Pancreas (tissue), 10 donors: ENCODE results near the gene ZNF362. TPM values are rescaled to one million over a fixed set of nuclear protein-coding genes. Genes with fewer than 3 reads are reported as not detected.

Experiments
- ATAC-seq, 4 donors: fragments of 200-7000 bp; cut with Tn5 transposase; one replicate each; pipeline versions ENCODE4 v1.8.0 to v1.9.1; 2020; ENCODE audit warnings: mild to moderate bottlenecking in 4 of 4, moderate library complexity in 4 of 4
- DNase-seq, 6 donors: peaks; one replicate each; pipeline ENCODE4 v3.0.0-alpha.2; 2020
- FAIRE-seq: peaks from 2 replicates; lab custom pipeline; 2012; peaks lifted over from hg19 to GRCh38; lab: Jason Lieb, UNC
- H3K27ac ChIP-seq, 4 donors: fragments of 200-600 bp; sonication (generic); 1 replicate in 3 of 4; 2 replicates in 1 of 4; pipeline versions ENCODE4 v1.5.0 to v1.8.0; 2020
- H3K27me3 ChIP-seq, 4 donors: fragments of 200-600 bp; one replicate each; pipeline ENCODE4 v1.8.0; 2021
- H3K36me3 ChIP-seq, 3 donors: fragments of 200-600 bp; sonication (generic) in 1 of 3; one replicate each; pipeline versions ENCODE4 v1.5.0 to v1.8.0; 2020 to 2021
- H3K4me1 ChIP-seq, 3 donors: fragments of 200-600 bp; one replicate each; pipeline ENCODE4 v1.8.0; 2021
- H3K4me3 ChIP-seq, 4 donors: fragments of 200-600 bp; sonication (generic) in 2 of 4; one replicate each; pipeline versions ENCODE4 v1.5.0 to v1.8.0; 2020 to 2021
- H3K9me3 ChIP-seq, 4 donors: fragments of 200-600 bp; one replicate each; pipeline ENCODE4 v1.8.0; 2021
- WGBS, 2 donors: extraction: QIAGEN DNeasy Blood & Tissue Kit; methylation state at CpG; one replicate each; pipeline ENCODE4 v1.1.7; 2013; 5-methylcytosine and 5-hydroxymethylcytosine counted together
- intact Hi-C, 3 donors: fragments of 100-400 bp; cut with DNase I; formaldehyde crosslinking; loops; one replicate each; pipeline versions ENCODE4 v1.11.1 to v1.14.2; 2022
- polyA plus RNA-seq, 2 donors: library from polyadenylated mRNA; stranded (reverse); fragments of 200-250 nt; gene quantifications; one replicate each; pipeline ENCODE4 v1.2.3, GENCODE V29; 2013
- total RNA-seq, 6 donors: library from RNA; stranded (reverse); fragmentation: NEBNext Ultra II Directional in 4 of 6; extraction: Animal tissue kit (Norgen Biotek cat#: 25700) in 4 of 6; gene quantifications; one replicate each; pipeline versions ENCODE4 v1.2.1 to v1.2.4, GENCODE V29; 2021 to 2023
- TF ChIP-seq, protein P1 (sequence below), 4 donors: fragments of 200-600 bp; sonication (generic) in 3 of 4; IDR thresholded peaks; one replicate each; pipeline versions ENCODE4 v1.5.0 to v1.8.0; 2021; ENCODE audit warnings: antibody characterized with exemption in 4 of 4
- donor health status: healthy with polysubstance abuse.
- donor health status: DM: no; HTN: no; CAD: no; lungs with moderate emphysema.
- donor health status: DM: no; HTN: no; CAD: no.
- donor health status: control.
- donor health status: control.
- donor health status: Bipolar disorder and iron deficiency.
- donor health status: DM: yes; HTN: yes; CAD: no.
- donor health status: DM: no; HTN: no; CAD: no.
- donor health status: DM: no; HTN: no; CAD: no.
- donor health status: DM: yes; HTN: yes; CAD: no.

Gene ZNF362
- total and polyA plus RNA-seq, 8 donors: 11.8 to 19.7 (median 13.9) TPM

DNA sequence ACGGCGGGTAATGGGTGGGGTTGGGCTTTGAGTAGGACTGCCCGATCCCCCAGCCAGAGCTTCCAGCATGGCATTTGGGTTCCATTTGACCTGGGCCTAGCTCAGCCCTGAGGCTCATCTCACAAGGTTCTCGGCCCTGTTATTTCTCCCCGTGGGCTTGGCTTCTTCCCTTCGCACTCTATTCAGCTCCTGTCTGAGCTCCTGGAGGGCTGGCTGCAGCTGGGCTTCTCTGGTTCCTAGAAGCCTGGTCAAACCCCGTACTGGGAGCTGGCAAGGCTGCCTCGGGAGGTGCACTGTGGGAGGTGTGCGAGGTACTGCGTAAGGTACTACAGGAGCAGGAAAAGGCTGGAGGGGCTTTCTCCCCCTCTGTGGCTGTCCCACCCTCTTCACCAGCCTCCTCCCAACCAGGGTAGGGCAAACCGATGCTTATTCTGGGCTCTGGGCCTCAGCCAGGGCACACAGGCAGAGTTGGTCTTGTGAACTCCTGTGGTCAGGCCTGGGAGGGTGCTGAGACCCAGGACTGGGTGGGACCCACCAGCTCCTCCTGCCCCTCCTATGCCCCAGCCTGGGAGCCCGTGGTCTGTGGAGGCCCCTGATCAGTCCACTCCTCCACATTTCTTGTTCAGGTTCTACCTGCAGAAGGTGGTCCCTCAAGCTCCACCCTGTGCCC, 63.8 kb downstream of the ZNF362 start:
- H3K27me3 ChIP-seq: no peaks in the 10 kb centered on the region
- H3K4me1 ChIP-seq: no peaks in the 10 kb centered on the region
- no peak overlapping the region for H3K4me3 ChIP-seq
- TF ChIP-seq, protein P1, sequence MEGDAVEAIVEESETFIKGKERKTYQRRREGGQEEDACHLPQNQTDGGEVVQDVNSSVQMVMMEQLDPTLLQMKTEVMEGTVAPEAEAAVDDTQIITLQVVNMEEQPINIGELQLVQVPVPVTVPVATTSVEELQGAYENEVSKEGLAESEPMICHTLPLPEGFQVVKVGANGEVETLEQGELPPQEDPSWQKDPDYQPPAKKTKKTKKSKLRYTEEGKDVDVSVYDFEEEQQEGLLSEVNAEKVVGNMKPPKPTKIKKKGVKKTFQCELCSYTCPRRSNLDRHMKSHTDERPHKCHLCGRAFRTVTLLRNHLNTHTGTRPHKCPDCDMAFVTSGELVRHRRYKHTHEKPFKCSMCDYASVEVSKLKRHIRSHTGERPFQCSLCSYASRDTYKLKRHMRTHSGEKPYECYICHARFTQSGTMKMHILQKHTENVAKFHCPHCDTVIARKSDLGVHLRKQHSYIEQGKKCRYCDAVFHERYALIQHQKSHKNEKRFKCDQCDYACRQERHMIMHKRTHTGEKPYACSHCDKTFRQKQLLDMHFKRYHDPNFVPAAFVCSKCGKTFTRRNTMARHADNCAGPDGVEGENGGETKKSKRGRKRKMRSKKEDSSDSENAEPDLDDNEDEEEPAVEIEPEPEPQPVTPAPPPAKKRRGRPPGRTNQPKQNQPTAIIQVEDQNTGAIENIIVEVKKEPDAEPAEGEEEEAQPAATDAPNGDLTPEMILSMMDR (IDR thresholded peaks at IDR 0.05): no peak
- no peak for FAIRE-seq
- H3K36me3 ChIP-seq: peaks cover 0 to 25% (median 14%) of the 10 kb centered on the region in 3 donors
- intact Hi-C loops: no loop called here
- DNase-seq: peak in 1 of 6 donors; percentile 51
- no peaks in the 10 kb centered on the region for H3K9me3 ChIP-seq
- peak in 1 of 4 donors; percentile 6 for ATAC-seq
- WGBS, 2 donors: 76 to 84% methylated on average over 12 of the region's 12 CpGs
- H3K27ac ChIP-seq: no peak overlapping the region

DNA sequence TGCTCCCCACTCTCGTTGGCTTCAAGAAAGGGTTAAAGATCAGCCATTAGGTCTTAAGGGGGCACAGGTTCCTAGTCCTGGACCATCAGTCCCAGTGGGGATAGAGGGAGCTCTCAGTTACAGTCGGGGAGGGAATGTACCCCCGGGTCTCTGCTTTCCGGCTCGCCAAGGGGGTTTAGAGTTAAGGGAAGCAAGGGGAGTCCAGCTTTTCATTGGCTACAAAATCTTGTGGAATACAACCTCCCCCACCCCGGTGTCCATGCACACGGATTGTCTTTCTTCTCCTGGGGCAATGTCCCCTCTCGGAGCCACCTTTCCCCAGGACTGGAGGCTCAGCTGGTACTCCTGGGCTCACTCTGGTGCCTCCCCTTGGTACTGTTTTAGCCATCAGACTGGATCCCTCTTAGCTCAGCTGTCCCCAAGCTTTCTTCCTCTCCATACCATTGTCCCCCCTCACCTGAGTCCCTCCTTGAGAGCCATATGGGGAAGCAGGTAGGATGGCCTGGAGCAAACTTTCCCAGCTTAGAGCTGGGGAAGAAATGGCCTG, 64.4 kb downstream of the ZNF362 start, which contains the start of gene A3GALT2:
Gene A3GALT2 (minus strand): TSS at position 480 of the 547 bp plus-strand sequence. CDS start 0 bp downstream, at position 480.
- Histone ChIP-seq H3K27me3 (no peaks in the 10 kb centered on the region), H3K9me3 (no peaks in the 10 kb centered on the region), H3K4me1 (no peaks in the 10 kb centered on the region), H3K27ac (no peak within 1 kb of the TSS), H3K36me3 (peaks cover 0 to 31% (median 20%) of the 10 kb centered on the region in 3 donors), H3K4me3 (no peak within 1 kb of the TSS)
- ATAC-seq (peak in 1 of 4 donors; percentile 7), DNase-seq (no peak), FAIRE-seq (no peak)
- intact Hi-C loops: no loop called here
- WGBS, 2 donors: 73 to 82% methylated on average over 8 of the region's 8 CpGs
- TF ChIP-seq, protein P1 (IDR thresholded peaks at IDR 0.05): no peak

DNA sequence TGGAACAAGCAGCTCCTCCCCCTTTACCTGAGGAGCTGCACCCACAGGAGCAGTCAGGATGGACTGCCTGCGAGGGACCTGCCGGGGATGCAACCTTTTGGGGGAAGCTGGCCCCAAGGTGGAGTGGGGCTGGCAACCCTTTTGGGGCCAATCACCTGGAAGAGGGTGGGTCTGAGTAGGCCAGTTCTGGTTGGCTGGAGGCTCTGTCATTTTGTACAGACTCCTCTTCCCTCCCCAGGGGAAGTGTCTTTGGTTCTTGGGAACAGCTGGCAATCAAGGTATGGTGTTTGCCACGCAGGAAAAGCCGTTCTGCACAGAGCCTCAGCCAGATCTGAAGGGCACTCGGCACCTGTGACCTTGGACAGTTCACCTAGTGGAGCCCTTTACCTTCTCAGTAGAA, 64.9 kb downstream of the ZNF362 start:
- 45 to 53% methylated on average over 5 of the region's 5 CpGs for WGBS, 2 donors
- Histone ChIP-seq H3K4me3 (no peak overlapping the region), H3K36me3 (peaks cover 0 to 36% (median 25%) of the 10 kb centered on the region in 3 donors), H3K27me3 (no peaks in the 10 kb centered on the region), H3K4me1 (no peaks in the 10 kb centered on the region), H3K9me3 (no peaks in the 10 kb centered on the region), H3K27ac (no peak overlapping the region)
- intact Hi-C loops: no loop called here
- TF ChIP-seq, protein P1 (IDR thresholded peaks at IDR 0.05): no peak
- no peak for DNase-seq
- FAIRE-seq: no peak
- peak in 3 of 4 donors; percentile 27 to 49 (median 29) for ATAC-seq

DNA sequence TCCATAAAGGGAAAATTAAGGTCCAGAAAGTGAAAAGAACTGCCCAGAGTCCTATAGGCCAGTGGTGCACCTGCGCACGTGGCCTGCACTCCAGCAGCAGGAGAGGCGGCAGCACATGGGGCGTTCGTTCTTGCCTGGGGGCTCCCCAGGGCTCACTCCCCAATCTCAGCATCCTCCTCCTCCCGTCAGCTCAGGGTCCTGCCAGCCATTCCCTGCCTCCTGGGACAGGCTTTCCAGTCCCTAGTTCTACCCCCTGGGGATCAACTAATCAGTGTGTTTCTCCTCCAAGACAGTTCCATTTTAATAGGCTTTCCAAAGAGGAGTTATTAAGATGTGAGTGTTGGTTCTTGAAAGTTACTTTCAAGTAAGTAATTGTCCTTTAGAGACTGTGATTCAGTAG, 65.8 kb downstream of the ZNF362 start:
- intact Hi-C loops: no loop called here
- DNase-seq (no peak), ATAC-seq (no peak), FAIRE-seq (no peak)
- H3K4me1 ChIP-seq: no peaks in the 10 kb centered on the region
- no peaks in the 10 kb centered on the region for H3K9me3 ChIP-seq
- no peak overlapping the region for H3K27ac ChIP-seq
- H3K4me3 ChIP-seq: no peak overlapping the region
- TF ChIP-seq, protein P1 (IDR thresholded peaks at IDR 0.05): no peak
- 89 to 90% methylated on average over 6 of the region's 6 CpGs for WGBS, 2 donors
- peaks cover 0 to 45% (median 27%) of the 10 kb centered on the region in 3 donors for H3K36me3 ChIP-seq
- no peaks in the 10 kb centered on the region for H3K27me3 ChIP-seq
